Activated T-helper 2 cell treated with anti-CD3 and anti-CD28 coated beads, Interferon-gamma antibody, Interleukin-2, Interleukin-4, amounts not matched to agents 10 μg/mL and 5 μg/mL and 100 μg/mL, durations not matched to agents 14 hours and 24 hours and 36 hours (primary cell): ENCODE data around the gene RALBP1. TPM values are rescaled to one million over a fixed set of nuclear protein-coding genes. Genes with fewer than 3 reads are reported as not detected.
"Not testable (repeated sequence)": the region's sequence is repeated elsewhere in the genome, so short reads cannot be mapped to it uniquely, and the experiment has no call there.

Source experiments
- DNase-seq: peaks from one replicate; pipeline ENCODE4 v3.0.0; 2021; ENCODE audit warnings: low spot score
- H3K27ac Mint-ChIP-seq: one replicate; pipeline ENCODE4 v1.8.0; 2021; ENCODE audit warnings: mixed read lengths
- H3K27me3 Mint-ChIP-seq: one replicate; pipeline ENCODE4 v1.8.0; 2021; ENCODE audit warnings: low read depth, mixed read lengths
- H3K36me3 Mint-ChIP-seq: one replicate; pipeline ENCODE4 v1.8.0; 2021; ENCODE audit warnings: low read depth, mixed read lengths
- H3K4me1 Mint-ChIP-seq: one replicate; pipeline ENCODE4 v1.8.0; 2021; ENCODE audit warnings: low read depth, mixed read lengths
- H3K4me3 Mint-ChIP-seq: one replicate; pipeline ENCODE4 v1.8.0; 2021; ENCODE audit warnings: low read depth, mild to moderate bottlenecking, moderate library complexity, mixed read lengths
- H3K9me3 Mint-ChIP-seq: one replicate; pipeline ENCODE4 v1.8.0; 2021; ENCODE audit warnings: mixed read lengths
- intact Hi-C: fragments of 100-400 bp; cut with micrococcal nuclease; formaldehyde crosslinking; loops from one replicate; pipeline ENCODE4 v1.15.1; 2023
- total RNA-seq: library from RNA; stranded (reverse); gene quantifications from 2 replicates; pipeline ENCODE4 v1.2.3, GENCODE V29; 2022

The RALBP1 gene
- 39.2 and 40.1 TPM in 2 replicates for total RNA-seq

- H3K36me3 Mint-ChIP-seq = peaks cover 14% of the 10 kb centered on the region
- no peaks in the 10 kb centered on the region for H3K9me3 Mint-ChIP-seq
- peak within 1 kb of the TSS; percentile 89 for H3K4me3 Mint-ChIP-seq
- intact Hi-C loops = loop anchor here (1.0 to 10.0 kb wide), 9 partner anchors 42 to 1052 kb away; partner anchors contain the start of genes ANKRD12, NAPG, PPP4R1 and RAB12
- peak; percentile 98 for DNase-seq
- peak within 1 kb of the TSS; percentile 88 for H3K27ac Mint-ChIP-seq
- H3K4me1 Mint-ChIP-seq = peaks cover 21% of the 10 kb centered on the region
- H3K27me3 Mint-ChIP-seq = peaks cover 20% of the 10 kb centered on the region
Measured at GRCh38 chr18:9474983-9475642, at the start of gene RALBP1. Gene RALBP1, plus strand, starts transcription at chr18:9475513. Its CDS starts 37,533 bp downstream, at chr18:9513046.

- Mint-ChIP-seq H3K4me1 (no peaks in the 10 kb centered on the region), H3K27ac (no peak overlapping the region), H3K27me3 (no peaks in the 10 kb centered on the region), H3K36me3 (no peaks in the 10 kb centered on the region), H3K4me3 (no peak overlapping the region), H3K9me3 (no peaks in the 10 kb centered on the region)
- DNase-seq = no peak
- intact Hi-C loops = no loop called here
Measured at GRCh38 chr18:9426753-9427152, 48.6 kb upstream of the RALBP1 start.

DNA sequence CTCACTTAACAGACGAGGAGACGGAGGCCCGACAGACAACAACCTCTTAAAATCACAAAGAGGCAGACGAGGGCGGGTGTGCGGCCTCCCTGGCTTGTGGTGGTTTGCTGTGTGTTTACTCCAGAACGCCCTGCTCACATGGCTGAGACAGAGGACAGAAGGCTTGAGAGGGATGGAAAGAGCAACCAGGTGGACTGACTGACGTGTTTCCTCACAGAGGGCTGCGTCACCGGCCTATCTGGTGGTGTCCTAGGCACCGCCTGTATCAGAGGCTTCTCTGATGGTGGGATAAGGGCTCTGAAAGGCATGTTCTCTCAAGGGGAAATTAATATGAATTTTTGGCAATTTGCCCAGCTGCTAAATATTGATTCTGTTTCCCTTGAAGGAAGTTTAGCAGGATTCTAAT lies 47.0 kb upstream of the RALBP1 start:
- H3K4me3 Mint-ChIP-seq = no peak overlapping the region
- H3K27ac Mint-ChIP-seq = no peak overlapping the region
- H3K4me1 Mint-ChIP-seq = no peaks in the 10 kb centered on the region
- no peak for DNase-seq
- intact Hi-C loops = no loop called here
- no peaks in the 10 kb centered on the region for H3K36me3 Mint-ChIP-seq
- no peaks in the 10 kb centered on the region for H3K9me3 Mint-ChIP-seq
- H3K27me3 Mint-ChIP-seq = no peaks in the 10 kb centered on the region

- no peak for DNase-seq
- intact Hi-C loops = no loop called here
- H3K9me3 Mint-ChIP-seq = no peaks in the 10 kb centered on the region
- no peaks in the 10 kb centered on the region for H3K27me3 Mint-ChIP-seq
- no peak overlapping the region for H3K4me3 Mint-ChIP-seq
- no peak overlapping the region for H3K27ac Mint-ChIP-seq
- H3K36me3 Mint-ChIP-seq = no peaks in the 10 kb centered on the region
- peaks cover 3% of the 10 kb centered on the region for H3K4me1 Mint-ChIP-seq
Measured at GRCh38 chr18:9428862-9429661, 46.3 kb upstream of the RALBP1 start.

DNA sequence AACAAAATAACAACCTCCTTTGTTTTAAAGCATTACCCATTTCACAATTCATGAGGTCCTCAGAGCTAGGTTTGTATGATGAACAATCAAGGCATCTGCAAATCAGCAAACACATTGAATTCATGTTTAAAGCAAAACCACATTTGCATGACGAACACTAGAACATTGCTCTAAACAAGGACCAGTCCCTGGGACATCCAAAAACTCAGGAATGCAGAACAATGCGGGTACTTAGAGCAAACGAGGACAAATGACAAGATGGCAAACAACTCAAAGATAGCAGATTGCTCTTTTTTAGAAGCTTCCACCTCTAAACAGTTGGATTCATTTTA lies 45.7 kb upstream of the RALBP1 start:
- Mint-ChIP-seq H3K27me3 (no peaks in the 10 kb centered on the region), H3K36me3 (no peaks in the 10 kb centered on the region), H3K27ac (no peak overlapping the region), H3K4me3 (no peak overlapping the region), H3K4me1 (peaks cover 3% of the 10 kb centered on the region), H3K9me3 (no peaks in the 10 kb centered on the region)
- DNase-seq = no peak
- intact Hi-C loops = no loop called here

DNA sequence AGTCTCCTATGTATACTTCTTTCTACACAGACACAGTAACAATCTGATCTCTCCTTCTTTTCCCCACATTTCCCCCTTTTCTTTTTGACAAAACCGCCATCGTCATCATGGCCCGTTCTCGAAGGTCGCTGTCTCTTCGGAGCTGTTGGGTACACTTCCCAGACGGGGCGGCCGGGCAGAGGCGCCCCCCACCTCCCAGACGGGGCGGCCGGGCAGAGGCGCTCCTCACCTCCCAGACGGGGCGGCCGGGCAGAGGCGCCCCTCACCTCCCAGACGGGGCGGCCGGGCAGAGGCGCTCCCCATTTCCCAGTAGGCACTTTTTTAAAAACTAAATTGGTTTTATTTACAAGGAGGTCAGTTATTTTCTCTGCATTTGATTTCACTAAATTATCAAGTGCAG lies 45.0 kb upstream of the RALBP1 start:
- H3K27me3 Mint-ChIP-seq, DNase-seq, H3K36me3 Mint-ChIP-seq, H3K4me3 Mint-ChIP-seq, intact Hi-C loops, H3K9me3 Mint-ChIP-seq, H3K4me1 Mint-ChIP-seq, H3K27ac Mint-ChIP-seq: not testable (repeated sequence)

- H3K4me3 Mint-ChIP-seq = no peak overlapping the region
- no peak overlapping the region for H3K27ac Mint-ChIP-seq
- H3K4me1 Mint-ChIP-seq = peaks cover 3% of the 10 kb centered on the region
- intact Hi-C loops = no loop called here
- DNase-seq = no peak
- H3K36me3 Mint-ChIP-seq = no peaks in the 10 kb centered on the region
- no peaks in the 10 kb centered on the region for H3K27me3 Mint-ChIP-seq
- H3K9me3 Mint-ChIP-seq = no peaks in the 10 kb centered on the region
Measured at GRCh38 chr18:9431296-9431695, 44.0 kb upstream of the RALBP1 start.

- H3K36me3 Mint-ChIP-seq, H3K27me3 Mint-ChIP-seq, H3K27ac Mint-ChIP-seq, H3K9me3 Mint-ChIP-seq, DNase-seq, H3K4me1 Mint-ChIP-seq, H3K4me3 Mint-ChIP-seq, intact Hi-C loops: not testable (repeated sequence)
Measured at GRCh38 chr18:9433122-9433521, 42.2 kb upstream of the RALBP1 start.

DNA sequence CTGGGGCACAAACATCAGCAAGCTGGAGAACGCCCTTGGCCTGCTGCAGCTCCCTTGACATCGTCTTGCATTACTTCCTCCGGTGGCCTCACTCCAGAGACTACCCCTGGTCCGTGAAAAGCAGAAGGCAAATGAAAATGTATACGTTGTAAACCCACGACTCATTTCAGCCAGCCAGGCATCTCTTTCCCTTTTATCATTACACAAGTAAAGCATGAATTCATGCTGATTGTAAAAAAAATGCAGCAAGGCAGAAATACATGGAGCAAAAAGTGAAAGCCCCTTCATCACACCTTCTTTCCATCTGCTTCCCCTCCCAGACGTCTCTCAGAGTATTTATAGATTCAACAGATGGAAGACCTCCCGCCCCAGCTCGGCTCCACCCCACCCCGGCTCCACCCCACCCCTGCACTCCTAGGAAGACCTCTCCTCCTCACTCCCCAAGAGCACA lies 41.6 kb upstream of the RALBP1 start:
- intact Hi-C loops = no loop called here
- no peaks in the 10 kb centered on the region for H3K9me3 Mint-ChIP-seq
- no peak overlapping the region for H3K4me3 Mint-ChIP-seq
- DNase-seq = no peak
- H3K4me1 Mint-ChIP-seq = peaks cover 3% of the 10 kb centered on the region
- H3K27me3 Mint-ChIP-seq = no peaks in the 10 kb centered on the region
- H3K27ac Mint-ChIP-seq = no peak overlapping the region
- H3K36me3 Mint-ChIP-seq = no peaks in the 10 kb centered on the region

GRCh38 chr18:9434122-9434701 lies 41.1 kb upstream of the RALBP1 start:
- Mint-ChIP-seq H3K4me1 (peaks cover 3% of the 10 kb centered on the region), H3K27ac (no peak overlapping the region), H3K27me3 (no peaks in the 10 kb centered on the region), H3K4me3 (no peak overlapping the region), H3K36me3 (no peaks in the 10 kb centered on the region), H3K9me3 (no peaks in the 10 kb centered on the region)
- no peak for DNase-seq
- intact Hi-C loops = no loop called here

DNA sequence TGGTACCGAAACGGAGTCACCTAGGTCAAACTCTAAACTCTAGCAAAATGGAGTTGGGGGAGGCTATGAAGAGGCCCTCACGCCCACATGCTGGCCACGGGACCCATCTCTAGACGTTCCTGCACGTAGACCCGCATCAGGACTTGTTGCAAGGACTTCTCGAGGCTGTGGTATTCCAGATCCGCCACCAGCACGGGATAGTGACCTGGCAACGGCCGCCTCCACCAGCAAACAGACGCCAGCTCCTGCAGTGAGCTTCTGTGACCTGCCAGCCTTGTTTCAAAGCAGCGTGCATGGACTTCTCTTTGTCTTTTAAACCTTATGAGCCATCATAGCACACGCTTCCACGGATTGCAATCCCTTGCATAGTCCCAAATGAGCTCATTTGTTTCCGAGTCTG lies 40.3 kb upstream of the RALBP1 start:
- intact Hi-C loops = no loop called here
- H3K36me3 Mint-ChIP-seq = no peaks in the 10 kb centered on the region
- no peak for DNase-seq

GRCh38 chr18:9436206-9436929 lies 38.9 kb upstream of the RALBP1 start:
- Mint-ChIP-seq H3K36me3 (no peaks in the 10 kb centered on the region), H3K4me3 (no peak overlapping the region), H3K9me3 (no peaks in the 10 kb centered on the region), H3K4me1 (peaks cover 3% of the 10 kb centered on the region), H3K27ac (no peak overlapping the region), H3K27me3 (peaks cover 2% of the 10 kb centered on the region)
- no peak for DNase-seq
- intact Hi-C loops = no loop called here

More for the DNA sequence above, 40.3 kb upstream of the RALBP1 start:
- Mint-ChIP-seq H3K27ac (no peak overlapping the region), H3K4me3 (no peak overlapping the region), H3K9me3 (no peaks in the 10 kb centered on the region), H3K4me1 (peaks cover 3% of the 10 kb centered on the region), H3K27me3 (no peaks in the 10 kb centered on the region)
